Measurements from ENCODE around the gene ATP11B. TPM values are rescaled to one million over a fixed set of nuclear protein-coding genes. Genes with fewer than 3 reads are reported as not detected.

ATP11B gene
- total RNA-seq, 1 experiment from 2014 or later, result 84.0 TPM

GRCh38 chr3:182768413-182768812 is 24.9 kb upstream of the ATP11B start:
- BruUV-seq (replicated peaks), result no TSS peak
- H3K36me3 Mint-ChIP-seq (ENCODE audit: insufficient read depth, unreplicated experiment), result no peaks in the 10 kb centered on the region
- no peaks in the 10 kb centered on the region for H3K9me3 Mint-ChIP-seq (ENCODE audit: low read depth, unreplicated experiment)
- H3K4me3 Mint-ChIP-seq (ENCODE audit: low read depth, unreplicated experiment), result no peak overlapping the region
- no peak for DNase-seq
- TF ChIP-seq CTCF (IDR thresholded peaks at IDR 0.05; ENCODE audit: unreplicated experiment), result no peak
- H3K27ac Mint-ChIP-seq (ENCODE audit: unreplicated experiment), result no peak overlapping the region
- intact Hi-C loops (cut with micrococcal nuclease; ENCODE audit: unreplicated experiment), result no loop called here
- peaks cover 20% of the 10 kb centered on the region for H3K4me1 Mint-ChIP-seq (ENCODE audit: low read depth, unreplicated experiment)
- CTCF ChIA-PET, result no interaction called here
- no peaks in the 10 kb centered on the region for H3K27me3 Mint-ChIP-seq (ENCODE audit: unreplicated experiment)

- Mint-ChIP-seq H3K36me3 (ENCODE audit: insufficient read depth, unreplicated experiment) (no peaks in the 10 kb centered on the region), H3K9me3 (ENCODE audit: low read depth, unreplicated experiment) (no peaks in the 10 kb centered on the region), H3K4me3 (ENCODE audit: low read depth, unreplicated experiment) (no peak overlapping the region), H3K27ac (ENCODE audit: unreplicated experiment) (no peak overlapping the region), H3K4me1 (ENCODE audit: low read depth, unreplicated experiment) (peaks cover 11% of the 10 kb centered on the region), H3K27me3 (ENCODE audit: unreplicated experiment) (no peaks in the 10 kb centered on the region)
- CTCF ChIA-PET, result no interaction called here
- intact Hi-C loops (cut with micrococcal nuclease; ENCODE audit: unreplicated experiment), result no loop called here
- no TSS peak for BruUV-seq (replicated peaks)
- no peak for DNase-seq
- no peak for TF ChIP-seq CTCF (IDR thresholded peaks at IDR 0.05; ENCODE audit: unreplicated experiment)
Observed at GRCh38 chr3:182769673-182770072, 23.6 kb upstream of the ATP11B start.

- no peaks in the 10 kb centered on the region for H3K9me3 Mint-ChIP-seq (ENCODE audit: low read depth, unreplicated experiment)
- CTCF ChIA-PET, result interaction anchor here (1.2 kb wide), 1 partner anchor 21 kb away, joined by 4 read pairs; no protein-coding TSS in a partner anchor
- H3K4me3 Mint-ChIP-seq (ENCODE audit: low read depth, unreplicated experiment), result no peak overlapping the region
- no peak for TF ChIP-seq CTCF (IDR thresholded peaks at IDR 0.05; ENCODE audit: unreplicated experiment)
- no peak overlapping the region for H3K27ac Mint-ChIP-seq (ENCODE audit: unreplicated experiment)
- H3K36me3 Mint-ChIP-seq (ENCODE audit: insufficient read depth, unreplicated experiment), result no peaks in the 10 kb centered on the region
- no peaks in the 10 kb centered on the region for H3K4me1 Mint-ChIP-seq (ENCODE audit: low read depth, unreplicated experiment)
- intact Hi-C loops (cut with micrococcal nuclease; ENCODE audit: unreplicated experiment), result no loop called here
- no peaks in the 10 kb centered on the region for H3K27me3 Mint-ChIP-seq (ENCODE audit: unreplicated experiment)
- no peak for DNase-seq
- BruUV-seq (replicated peaks), result no TSS peak
Observed at GRCh38 chr3:182782149-182782548, 11.2 kb upstream of the ATP11B start.

- no TSS peak for BruUV-seq (replicated peaks)
- H3K27ac Mint-ChIP-seq (ENCODE audit: unreplicated experiment), result no peak overlapping the region
- no peaks in the 10 kb centered on the region for H3K4me1 Mint-ChIP-seq (ENCODE audit: low read depth, unreplicated experiment)
- intact Hi-C loops (cut with micrococcal nuclease; ENCODE audit: unreplicated experiment), result no loop called here
- no peak for TF ChIP-seq CTCF (IDR thresholded peaks at IDR 0.05; ENCODE audit: unreplicated experiment)
- DNase-seq, result no peak
- H3K27me3 Mint-ChIP-seq (ENCODE audit: unreplicated experiment), result no peaks in the 10 kb centered on the region
- H3K9me3 Mint-ChIP-seq (ENCODE audit: low read depth, unreplicated experiment), result no peaks in the 10 kb centered on the region
- H3K4me3 Mint-ChIP-seq (ENCODE audit: low read depth, unreplicated experiment), result no peak overlapping the region
- H3K36me3 Mint-ChIP-seq (ENCODE audit: insufficient read depth, unreplicated experiment), result no peaks in the 10 kb centered on the region
- CTCF ChIA-PET, result no interaction called here
Observed at GRCh38 chr3:182783106-182783505, 10.2 kb upstream of the ATP11B start.

All from Calu3 (cell line).